WI38 (cell line): Measurements from ENCODE around the gene METTL4.
"Not testable (repeated sequence)": the region's sequence is repeated elsewhere in the genome, so short reads cannot be mapped to it uniquely, and the experiment has no call there.

ENCODE experiments used
- H3K4me3 ChIP-seq: 2 replicates; pipeline ENCODE4 v1.5.1; 2011; ENCODE audit warnings: low read depth, mild to moderate bottlenecking, control low read depth, low read length
- TF ChIP-seq, protein P1 (sequence below): IDR thresholded peaks from 2 replicates; pipeline ENCODE4 v1.5.1; 2012; ENCODE audit warnings: low read depth, mild to moderate bottlenecking, control low read depth, low read length

Gene METTL4

DNA sequence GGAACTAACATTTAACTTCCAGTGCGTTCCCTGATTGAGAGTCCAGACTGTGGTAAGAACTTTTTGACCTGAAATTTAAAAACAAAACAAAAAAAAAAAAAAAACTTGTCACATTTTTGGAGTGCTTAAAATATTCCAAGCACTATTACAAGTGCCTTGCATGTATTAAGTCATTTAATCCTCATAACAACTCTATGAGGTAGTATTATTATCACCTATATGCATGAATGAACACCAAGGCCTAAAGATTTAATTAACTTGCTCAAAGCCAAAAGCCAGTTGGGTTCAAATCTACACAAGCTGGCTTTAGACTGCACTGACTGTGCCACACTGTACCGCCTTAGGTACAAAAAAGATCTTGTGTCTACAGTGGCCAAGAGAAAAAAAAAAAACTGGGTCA lies 35.2 kb downstream of the METTL4 start:
- no peak overlapping the region for H3K4me3 ChIP-seq
- TF ChIP-seq, protein P1, sequence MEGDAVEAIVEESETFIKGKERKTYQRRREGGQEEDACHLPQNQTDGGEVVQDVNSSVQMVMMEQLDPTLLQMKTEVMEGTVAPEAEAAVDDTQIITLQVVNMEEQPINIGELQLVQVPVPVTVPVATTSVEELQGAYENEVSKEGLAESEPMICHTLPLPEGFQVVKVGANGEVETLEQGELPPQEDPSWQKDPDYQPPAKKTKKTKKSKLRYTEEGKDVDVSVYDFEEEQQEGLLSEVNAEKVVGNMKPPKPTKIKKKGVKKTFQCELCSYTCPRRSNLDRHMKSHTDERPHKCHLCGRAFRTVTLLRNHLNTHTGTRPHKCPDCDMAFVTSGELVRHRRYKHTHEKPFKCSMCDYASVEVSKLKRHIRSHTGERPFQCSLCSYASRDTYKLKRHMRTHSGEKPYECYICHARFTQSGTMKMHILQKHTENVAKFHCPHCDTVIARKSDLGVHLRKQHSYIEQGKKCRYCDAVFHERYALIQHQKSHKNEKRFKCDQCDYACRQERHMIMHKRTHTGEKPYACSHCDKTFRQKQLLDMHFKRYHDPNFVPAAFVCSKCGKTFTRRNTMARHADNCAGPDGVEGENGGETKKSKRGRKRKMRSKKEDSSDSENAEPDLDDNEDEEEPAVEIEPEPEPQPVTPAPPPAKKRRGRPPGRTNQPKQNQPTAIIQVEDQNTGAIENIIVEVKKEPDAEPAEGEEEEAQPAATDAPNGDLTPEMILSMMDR: no peak

DNA sequence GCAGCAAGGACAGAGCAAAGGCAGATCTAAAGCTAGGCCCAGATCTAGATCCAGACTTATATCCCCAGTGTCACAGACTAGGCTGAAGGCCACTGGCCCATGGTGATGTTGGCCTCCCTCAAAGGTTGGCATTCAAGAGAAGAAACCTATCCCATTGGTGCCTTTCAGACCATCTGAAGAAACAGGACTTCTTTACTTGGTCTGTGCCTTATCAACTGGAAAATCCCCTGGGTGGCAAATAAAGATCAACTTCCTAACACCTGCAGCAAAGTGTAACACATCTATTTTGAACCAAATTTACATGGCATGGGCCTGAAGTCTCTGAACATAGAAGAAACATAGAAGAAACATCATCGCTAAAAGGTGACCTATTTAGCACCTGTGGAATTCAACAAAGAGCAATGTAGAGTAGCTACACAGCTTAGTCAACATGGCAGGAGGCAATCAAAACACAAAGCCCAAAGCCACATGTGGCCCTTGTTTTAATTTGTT lies 35.8 kb downstream of the METTL4 start:
- TF ChIP-seq, protein P1: no peak
- no peak overlapping the region for H3K4me3 ChIP-seq

DNA sequence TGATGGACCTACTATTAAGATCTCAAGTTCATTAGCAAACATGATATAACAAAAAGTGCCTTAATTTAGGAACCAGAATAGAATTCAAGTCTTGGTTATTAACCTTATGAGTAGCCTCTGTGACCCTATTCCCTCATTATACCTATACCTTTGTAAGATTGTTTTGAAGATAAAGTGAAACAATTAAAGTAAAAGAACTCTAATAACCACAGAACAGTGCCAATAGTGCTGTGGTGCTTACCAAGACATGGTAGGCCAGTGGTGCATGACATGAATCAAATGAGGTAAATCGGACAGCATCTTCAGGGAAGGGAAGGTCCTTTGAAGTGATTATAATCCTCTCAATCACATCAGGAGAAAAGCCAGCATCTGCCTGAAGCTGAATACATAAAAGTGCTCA lies 36.4 kb downstream of the METTL4 start:
- TF ChIP-seq, protein P1: no peak
- no peak overlapping the region for H3K4me3 ChIP-seq

DNA sequence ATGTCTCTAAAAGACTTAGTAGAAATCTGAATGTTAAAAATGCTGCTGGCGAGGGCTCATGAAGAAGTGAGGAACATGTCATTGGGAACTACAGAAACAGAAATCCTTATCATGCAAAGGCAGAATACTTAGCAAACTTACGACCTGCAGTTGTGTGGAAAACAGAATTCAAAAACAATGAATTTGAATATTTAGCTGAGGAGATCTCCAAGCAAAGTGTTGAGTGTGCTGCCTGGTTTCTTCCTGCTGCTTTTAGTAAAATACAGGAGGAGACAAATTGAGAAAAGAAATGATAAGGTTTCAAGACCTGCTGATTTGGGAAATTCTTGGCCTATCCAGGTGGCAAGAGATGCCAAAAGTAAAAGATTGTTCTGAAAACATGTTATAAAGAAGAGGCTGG lies 38.5 kb downstream of the METTL4 start:
- TF ChIP-seq, protein P1: no peak
- no peak overlapping the region for H3K4me3 ChIP-seq

DNA sequence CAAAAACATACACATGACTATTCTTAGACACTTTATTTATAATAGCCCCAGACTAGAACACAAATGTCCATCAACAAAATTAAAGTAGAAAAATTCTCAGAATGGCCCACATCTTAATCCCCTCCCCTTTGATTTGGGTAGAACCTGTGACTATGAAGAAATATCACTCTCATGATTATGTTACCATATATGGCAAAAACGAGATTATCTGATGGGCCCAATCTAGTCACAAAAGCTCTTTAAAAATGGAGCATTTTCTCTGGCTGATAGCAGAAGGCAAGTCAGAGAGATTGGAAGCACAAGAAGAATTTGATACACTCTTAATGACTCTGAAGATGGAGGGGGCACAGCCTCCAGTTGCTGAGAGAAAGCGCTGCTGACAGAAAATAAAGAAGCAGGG lies 39.6 kb downstream of the METTL4 start:
- H3K4me3 ChIP-seq: no peak overlapping the region
- TF ChIP-seq, protein P1: no peak

DNA sequence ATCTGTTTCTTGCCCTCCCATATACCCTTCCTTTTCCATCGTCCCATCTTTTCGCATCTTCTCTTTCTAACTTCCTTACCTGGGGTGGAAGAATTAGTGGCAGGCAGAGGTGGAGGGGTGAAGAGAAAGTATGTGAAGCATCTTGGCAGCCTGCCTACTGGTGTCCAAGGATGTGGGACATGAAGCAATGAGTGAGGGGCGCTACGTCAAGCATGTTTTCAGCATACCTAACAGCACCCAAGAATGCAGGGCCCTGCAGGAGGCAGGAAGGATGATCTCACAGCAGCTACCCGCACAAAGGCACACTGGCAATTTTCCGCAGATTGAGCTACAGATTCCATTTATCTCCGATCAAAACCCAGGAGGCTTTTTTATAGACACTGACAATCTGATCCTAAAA lies 42.2 kb downstream of the METTL4 start:
- TF ChIP-seq, protein P1: no peak
- no peak overlapping the region for H3K4me3 ChIP-seq

DNA sequence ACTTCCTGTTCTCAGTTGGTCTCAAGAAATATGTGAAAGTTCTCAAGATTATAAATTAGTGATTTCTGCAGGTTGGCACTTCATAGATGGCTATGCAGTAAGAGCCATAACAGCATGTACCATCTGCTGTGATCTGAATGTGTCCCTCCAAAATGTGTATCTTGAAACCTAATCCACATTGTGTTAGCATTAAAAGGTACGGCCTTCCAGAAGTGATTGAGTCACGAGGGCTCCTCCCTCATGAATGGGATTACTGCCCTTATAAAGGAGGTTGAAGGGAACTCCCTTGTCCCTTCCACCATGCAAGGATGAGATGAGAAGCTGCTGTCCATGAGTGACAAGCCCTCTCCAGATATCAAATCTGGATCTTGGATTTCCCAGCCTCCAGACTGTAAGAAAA lies 45.0 kb downstream of the METTL4 start:
- no peak overlapping the region for H3K4me3 ChIP-seq

DNA sequence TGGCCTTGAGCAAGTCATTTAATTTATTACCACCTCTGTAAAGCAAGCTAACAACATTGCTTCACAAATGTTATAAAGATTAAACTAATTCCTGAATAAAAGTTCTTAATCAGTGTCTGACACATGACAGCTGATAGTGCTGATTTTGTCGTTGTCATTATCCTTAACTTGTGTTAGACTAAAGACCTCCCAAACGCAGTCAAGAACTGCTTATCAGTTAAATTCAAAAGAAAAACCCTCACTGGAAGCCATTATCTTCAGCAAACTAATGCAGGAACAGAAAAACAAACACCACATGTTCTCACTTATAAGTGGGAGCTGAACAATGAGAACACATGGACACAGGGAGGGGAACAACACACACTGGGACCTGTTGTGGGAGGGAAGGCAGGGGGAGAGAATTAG lies 46.5 kb downstream of the METTL4 start:
- H3K4me3 ChIP-seq: not testable (repeated sequence)

More for the DNA sequence above, 45.0 kb downstream of the METTL4 start:
- TF ChIP-seq, protein P1: no peak
